ENCODE measurements around the gene ZPBP. TPM values are rescaled to one million over a fixed set of nuclear protein-coding genes. Genes with fewer than 3 reads are reported as not detected.

Gene ZPBP
- total and polyA plus RNA-seq, 2 donors (not counting 3 experiments of a cell fraction or from before 2014, with no cell fraction given), result not detected

DNA sequence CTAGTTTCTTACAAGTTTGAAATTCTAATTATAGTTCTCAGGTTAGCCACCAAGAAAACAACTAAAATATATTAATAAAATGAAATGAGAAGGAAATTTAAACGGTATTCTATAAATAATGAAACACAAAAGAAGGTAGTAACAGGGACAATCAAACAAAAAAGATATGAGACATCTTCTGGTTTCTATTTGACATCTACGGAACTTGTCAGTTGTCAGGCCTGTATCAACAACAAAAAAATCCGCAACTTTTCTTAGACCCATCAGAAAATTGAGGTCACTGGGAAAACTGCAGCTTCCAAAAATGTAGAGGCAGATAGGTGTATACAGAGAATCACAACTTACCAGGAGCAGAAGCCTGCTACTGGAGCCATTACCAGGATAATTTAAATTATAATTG is 70.6 kb downstream of the ZPBP start:
- TF ChIP-seq POLR2A (IDR thresholded peaks at IDR 0.05; ENCODE audit: low read depth, low read length), result no peak
- TF ChIP-seq JUN (IDR thresholded peaks at IDR 0.05; ENCODE audit: borderline replicate concordance, insufficient read depth, insufficient read length, low read depth), result no peak
- no peak for TF ChIP-seq MAX (IDR thresholded peaks at IDR 0.05; ENCODE audit: insufficient read depth, insufficient read length)
- TF ChIP-seq EZH2 (IDR thresholded peaks at IDR 0.05; ENCODE audit: borderline replicate concordance, low read depth, low read length, severe bottlenecking), result no peak
- TF ChIP-seq GATA2 (IDR thresholded peaks at IDR 0.05; ENCODE audit: insufficient read depth, insufficient read length, low read depth, low read length), result no peak
- no peak for TF ChIP-seq FOS (IDR thresholded peaks at IDR 0.05; ENCODE audit: borderline replicate concordance, insufficient read depth, low read length)
- no peak for TF ChIP-seq MYC (IDR thresholded peaks at IDR 0.05; ENCODE audit: low read depth, low read length)
- no peak for TF ChIP-seq POLR2AphosphoS5 (IDR thresholded peaks at IDR 0.05; ENCODE audit: insufficient read depth, low read depth, low read length)
- TF ChIP-seq, protein P1, sequence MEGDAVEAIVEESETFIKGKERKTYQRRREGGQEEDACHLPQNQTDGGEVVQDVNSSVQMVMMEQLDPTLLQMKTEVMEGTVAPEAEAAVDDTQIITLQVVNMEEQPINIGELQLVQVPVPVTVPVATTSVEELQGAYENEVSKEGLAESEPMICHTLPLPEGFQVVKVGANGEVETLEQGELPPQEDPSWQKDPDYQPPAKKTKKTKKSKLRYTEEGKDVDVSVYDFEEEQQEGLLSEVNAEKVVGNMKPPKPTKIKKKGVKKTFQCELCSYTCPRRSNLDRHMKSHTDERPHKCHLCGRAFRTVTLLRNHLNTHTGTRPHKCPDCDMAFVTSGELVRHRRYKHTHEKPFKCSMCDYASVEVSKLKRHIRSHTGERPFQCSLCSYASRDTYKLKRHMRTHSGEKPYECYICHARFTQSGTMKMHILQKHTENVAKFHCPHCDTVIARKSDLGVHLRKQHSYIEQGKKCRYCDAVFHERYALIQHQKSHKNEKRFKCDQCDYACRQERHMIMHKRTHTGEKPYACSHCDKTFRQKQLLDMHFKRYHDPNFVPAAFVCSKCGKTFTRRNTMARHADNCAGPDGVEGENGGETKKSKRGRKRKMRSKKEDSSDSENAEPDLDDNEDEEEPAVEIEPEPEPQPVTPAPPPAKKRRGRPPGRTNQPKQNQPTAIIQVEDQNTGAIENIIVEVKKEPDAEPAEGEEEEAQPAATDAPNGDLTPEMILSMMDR (IDR thresholded peaks at IDR 0.05; ENCODE audit: extremely low read depth in 1 of 2, insufficient read depth in 1 of 2, low read depth in 1 of 2, low read length in 2 of 2), result no peak
- no peak overlapping the region for H3K4me3 ChIP-seq (replicated peaks in 1 of 3; ENCODE audit: insufficient read depth in 1 of 3, low read depth in 1 of 3, low read length in 3 of 3)
- no peak overlapping the region for H2AFZ ChIP-seq (ENCODE audit: low read depth, low read length)
- ChIA-PET CTCF (no interaction called here), POLR2A (no interaction called here)
- intact Hi-C loops (cut with micrococcal nuclease) (no loop called here), dilution Hi-C loops (cut with MboI; ENCODE audit: extremely low pct_ligation_motif_present, low sequenced_read_pairs) (no loop called here)
- no peaks in the 10 kb centered on the region for H3K4me1 ChIP-seq (ENCODE audit: control insufficient read depth, extremely low read depth, insufficient read depth, low read length)
- no peak overlapping the region for H3K9ac ChIP-seq (replicated peaks; ENCODE audit: extremely low read depth, insufficient read depth, low read length)
- no TSS peak for BruUV-seq (replicated peaks)
- DNase-seq (ENCODE audit: low read depth, low spot score) (no peak), FAIRE-seq (no peak)
- H4K20me1 ChIP-seq (replicated peaks; ENCODE audit: control insufficient read depth, extremely low read depth, insufficient read depth, low read length), result no peaks in the 10 kb centered on the region
- H3K36me3 ChIP-seq (ENCODE audit: control insufficient read depth in 2 of 2, extremely low read depth in 1 of 2, insufficient read depth in 2 of 2, low read length in 2 of 2), result no peaks in the 10 kb centered on the region
- no peaks in the 10 kb centered on the region for H3K9me3 ChIP-seq (replicated peaks; ENCODE audit: control insufficient read depth, insufficient read depth, low read length)
- H3K9me1 ChIP-seq (replicated peaks; ENCODE audit: control insufficient read depth, extremely low read depth, insufficient read depth, low read length), result no peaks in the 10 kb centered on the region
- H3K4me2 ChIP-seq (ENCODE audit: insufficient read depth, low read length), result no peak overlapping the region
- no peaks in the 10 kb centered on the region for H3K79me2 ChIP-seq (ENCODE audit: control insufficient read depth, insufficient read depth, low read length)
- H3K27me3 ChIP-seq (ENCODE audit: control insufficient read depth in 2 of 2, insufficient read depth in 2 of 2, low read length in 2 of 2), result no peaks in the 10 kb centered on the region
- no peak overlapping the region for H3K27ac ChIP-seq (ENCODE audit: insufficient read depth, low read depth, low read length)

Data from endothelial cell of umbilical vein (primary cell).